PC-9 (cell line): Measurements from ENCODE around the gene TMEM87A. TPM values are rescaled to one million over a fixed set of nuclear protein-coding genes. Genes with fewer than 3 reads are reported as not detected.
"Not testable (repeated sequence)": the region's sequence is repeated elsewhere in the genome, so short reads cannot be mapped to it uniquely, and the experiment has no call there.

Experiments used
- Bru-seq: library from RNA; stranded (reverse); fragments of 400-500 nt; gene quantifications from one replicate; lab custom pipeline; 2021; lab: Mats Ljungman, UMichigan
- BruChase-seq, 2 experiments: library from RNA; stranded (reverse); fragments of 400-500 nt; gene quantifications; one replicate each; lab custom pipeline; 2021; lab: Mats Ljungman, UMichigan
- BruUV-seq: library from RNA; stranded (reverse); fragments of 400-500 nt; replicated peaks from 2 replicates; lab custom pipeline; 2021; lab: Mats Ljungman, UMichigan
- CTCF ChIA-PET: fragments of 300-600 bp; sonication (Branson Sonifier 250); formaldehyde crosslinking; loops from one replicate; lab custom pipeline; 2022; ENCODE audit warnings: antibody characterized with exemption; lab: Charles Lee
- POLR2A ChIA-PET: fragments of 300-600 bp; sonication (Branson Sonifier 250); formaldehyde crosslinking; loops from one replicate; lab custom pipeline; 2022; ENCODE audit warnings: antibody characterized with exemption; ENCODE audit not compliant: unreplicated experiment; lab: Charles Lee
- DNase-seq, 2 experiments: peaks; one replicate each; pipeline versions ENCODE4 v3.0.0 to v3.0.0-alpha.2; 2015 to 2022; ENCODE audit warnings: mixed read lengths in 1 of 2
- H2AFZ ChIP-seq: fragments of 200-600 bp; sonication (generic); 2 replicates; pipeline ENCODE4 v1.8.1; 2017; ENCODE audit warnings: antibody characterized with exemption
- H3F3A ChIP-seq: fragments of 200-600 bp; sonication (generic); 2 replicates; pipeline ENCODE4 v1.8.1; 2017; ENCODE audit warnings: antibody characterized with exemption, mild to moderate bottlenecking, low read depth; ENCODE audit not compliant: insufficient read depth
- H3K27ac ChIP-seq: fragments of 200-600 bp; sonication (generic); 2 replicates; pipeline ENCODE4 v1.6.1; 2016; ENCODE audit warnings: mixed run types
- H3K27me3 ChIP-seq: fragments of 200-600 bp; sonication (generic); 2 replicates; pipeline ENCODE4 v1.6.1; 2016; ENCODE audit warnings: low read depth, mixed run types; ENCODE audit not compliant: insufficient read depth
- H3K36me3 ChIP-seq: fragments of 200-600 bp; sonication (generic); 2 replicates; pipeline ENCODE4 v1.6.1; 2016; ENCODE audit warnings: low read depth, mixed run types
- H3K4me1 ChIP-seq: fragments of 200-600 bp; sonication (generic); replicated peaks from 2 replicates; pipeline ENCODE4 v1.6.1; 2016; ENCODE audit warnings: mixed run types; ENCODE audit not compliant: insufficient read depth
- H3K4me2 ChIP-seq: fragments of 200-600 bp; sonication (generic); 2 replicates; pipeline ENCODE4 v1.6.1; 2017; ENCODE audit warnings: mixed run types
- H3K4me3 ChIP-seq: fragments of 200-600 bp; sonication (generic); 2 replicates; pipeline ENCODE4 v1.6.1; 2016; ENCODE audit warnings: mixed run types
- H3K79me2 ChIP-seq: fragments of 200-600 bp; sonication (generic); 2 replicates; pipeline ENCODE4 v1.6.1; 2017; ENCODE audit warnings: low read depth, mixed run types
- H3K9me2 ChIP-seq: fragments of 200-600 bp; sonication (generic); 2 replicates; pipeline ENCODE4 v1.8.1; 2017; ENCODE audit warnings: mild to moderate bottlenecking; ENCODE audit not compliant: insufficient read depth
- H3K9me3 ChIP-seq: fragments of 200-600 bp; sonication (generic); 2 replicates; pipeline ENCODE4 v1.8.1; 2016; ENCODE audit warnings: low read depth; ENCODE audit not compliant: insufficient read depth
- H4K20me1 ChIP-seq: fragments of 200-600 bp; sonication (generic); 2 replicates; pipeline ENCODE4 v1.8.1; 2017; ENCODE audit not compliant: insufficient read depth
- EZH2 ChIP-seq: fragments of 200-600 bp; sonication (generic); IDR thresholded peaks from 2 replicates; pipeline ENCODE4 v1.8.0; 2017; ENCODE audit warnings: antibody characterized with exemption, low read depth
- intact Hi-C: fragments of 100-400 bp; cut with micrococcal nuclease; formaldehyde crosslinking; loops from one replicate; pipeline ENCODE4 v1.10.0; 2022; ENCODE audit not compliant: unreplicated experiment
- long read RNA-seq: library from polyadenylated mRNA; stranded (forward); transcript quantifications from one replicate; pipeline ENCODE4 v2.0.0, GENCODE V29; 2022
- total RNA-seq: library from RNA; stranded (reverse); gene quantifications from 2 replicates; pipeline ENCODE4 v1.2.3, GENCODE V29; 2021
- TF ChIP-seq, protein P1 (sequence below): fragments of 200-600 bp; sonication (generic); conservative IDR thresholded peaks from 2 replicates; pipeline ENCODE4 v1.6.1; 2017; ENCODE audit warnings: mixed run types, antibody characterized with exemption, mild to moderate bottlenecking, moderate library complexity

Gene TMEM87A
- total RNA-seq (43.9 and 45.1 TPM in 2 replicates), Bru-seq, nascent RNA (percentile 90 among the genes with signal in this experiment), BruChase-seq, experiment 1, labeled RNA remaining after a 2-hour chase (percentile 85 among the genes with signal in this experiment), BruChase-seq, experiment 2, labeled RNA remaining after a 6-hour chase (percentile 87 among the genes with signal in this experiment)
- long read RNA-seq, transcript TMEM87A-202 (20 exons, 3,109 nt), result major isoform, 36 of 94 reads
- long read RNA-seq, partial matches to known transcripts, result 5 of 94 reads
- long read RNA-seq, other reads (novel, unspliced or antisense), result 48 of 94 reads

DNA sequence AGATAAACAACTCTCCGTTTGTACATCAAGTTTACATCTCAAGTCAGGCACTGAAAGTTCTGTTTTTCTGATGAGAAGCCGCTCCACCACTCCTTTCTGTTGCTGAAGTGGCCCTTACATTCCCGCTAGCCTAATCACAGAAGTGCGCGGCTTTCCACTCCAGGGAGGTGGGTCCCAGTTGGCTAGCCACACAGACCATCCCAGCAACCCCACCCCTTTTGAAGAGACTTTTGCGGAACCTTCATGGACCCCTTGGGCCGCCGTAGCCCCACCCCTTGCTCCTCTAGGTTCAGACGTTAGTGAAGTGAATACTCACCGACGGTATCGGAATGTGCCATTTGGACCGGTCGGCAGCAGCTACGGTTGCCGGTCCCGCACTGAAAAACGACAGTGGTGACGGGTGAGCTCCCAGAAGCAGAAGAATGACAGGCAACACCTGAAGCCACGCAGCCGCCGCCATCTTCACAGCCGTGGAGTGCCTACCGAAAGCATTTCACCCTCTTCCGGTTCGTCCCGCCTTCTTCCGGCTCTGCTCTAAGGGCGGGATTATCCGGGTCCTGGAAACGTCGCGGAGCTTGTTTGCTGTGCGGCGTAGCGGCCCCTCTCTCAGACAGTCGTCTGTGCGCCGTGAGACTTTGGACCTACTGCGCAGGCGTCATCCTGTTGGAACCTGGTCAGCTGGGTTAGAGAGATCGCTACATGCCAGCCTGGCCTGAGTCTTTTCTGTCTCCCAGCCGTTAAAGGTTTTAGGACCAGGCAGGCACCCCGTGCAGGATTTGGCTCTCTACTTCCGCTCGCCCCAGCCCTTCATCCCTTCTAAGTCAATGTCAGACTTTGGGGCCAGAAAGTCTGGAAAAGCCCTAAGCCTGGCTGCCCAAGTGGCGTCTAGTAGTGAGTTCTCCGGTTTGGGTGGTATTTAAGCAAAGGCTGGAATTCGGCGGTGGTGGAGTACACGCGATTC is at the start of gene TMEM87A, which contains the start of gene GANC:
TMEM87A (minus strand) TSS at position 495 of the 961 bp plus-strand sequence; CDS start at position 460, 35 bp downstream.
GANC (plus strand) TSS at position 263 of the 961 bp plus-strand sequence. CDS start 1,281 bp downstream, outside the sequence.
- TSS peak; percentile 78 for BruUV-seq
- H4K20me1 ChIP-seq, result peaks cover 7% of the 10 kb centered on the region; the same call in 1 of the 2 replicates
- H2AFZ ChIP-seq, result peak within 1 kb of the TSS; percentile 78
- no peaks in the 10 kb centered on the region for H3K9me2 ChIP-seq
- peak; percentile 91 to 95 for DNase-seq
- H3K4me3 ChIP-seq, result peak within 1 kb of the TSS; percentile 74
- peaks cover 16% of the 10 kb centered on the region; the same call in 1 of the 2 replicates for H3F3A ChIP-seq
- ChIA-PET POLR2A (interaction anchor here (0.5 to 1.2 kb wide), 8 partner anchors 13 to 1168 kb away, joined by 3 to 4 read pairs (median 3); partner anchors contain the start of gene OIP5), CTCF (interaction anchor here (1.3 kb wide), 1 partner anchor 112 kb away, joined by 3 read pairs; no protein-coding TSS in a partner anchor)
- no peaks in the 10 kb centered on the region for H3K27me3 ChIP-seq
- no peaks in the 10 kb centered on the region for H3K9me3 ChIP-seq
- no peak for TF ChIP-seq EZH2
- TF ChIP-seq, protein P1, sequence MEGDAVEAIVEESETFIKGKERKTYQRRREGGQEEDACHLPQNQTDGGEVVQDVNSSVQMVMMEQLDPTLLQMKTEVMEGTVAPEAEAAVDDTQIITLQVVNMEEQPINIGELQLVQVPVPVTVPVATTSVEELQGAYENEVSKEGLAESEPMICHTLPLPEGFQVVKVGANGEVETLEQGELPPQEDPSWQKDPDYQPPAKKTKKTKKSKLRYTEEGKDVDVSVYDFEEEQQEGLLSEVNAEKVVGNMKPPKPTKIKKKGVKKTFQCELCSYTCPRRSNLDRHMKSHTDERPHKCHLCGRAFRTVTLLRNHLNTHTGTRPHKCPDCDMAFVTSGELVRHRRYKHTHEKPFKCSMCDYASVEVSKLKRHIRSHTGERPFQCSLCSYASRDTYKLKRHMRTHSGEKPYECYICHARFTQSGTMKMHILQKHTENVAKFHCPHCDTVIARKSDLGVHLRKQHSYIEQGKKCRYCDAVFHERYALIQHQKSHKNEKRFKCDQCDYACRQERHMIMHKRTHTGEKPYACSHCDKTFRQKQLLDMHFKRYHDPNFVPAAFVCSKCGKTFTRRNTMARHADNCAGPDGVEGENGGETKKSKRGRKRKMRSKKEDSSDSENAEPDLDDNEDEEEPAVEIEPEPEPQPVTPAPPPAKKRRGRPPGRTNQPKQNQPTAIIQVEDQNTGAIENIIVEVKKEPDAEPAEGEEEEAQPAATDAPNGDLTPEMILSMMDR, result no peak
- H3K36me3 ChIP-seq, result no peaks in the 10 kb centered on the region
- peaks cover 52% of the 10 kb centered on the region for H3K79me2 ChIP-seq
- intact Hi-C loops, result loop anchor here (10.0 kb wide), 1 partner anchor 112 kb away; no protein-coding TSS in a partner anchor
- H3K4me1 ChIP-seq, result peaks cover 33% of the 10 kb centered on the region
- peak within 1 kb of the TSS; percentile 85 for H3K4me2 ChIP-seq
- peak within 1 kb of the TSS; percentile 84 for H3K27ac ChIP-seq

DNA sequence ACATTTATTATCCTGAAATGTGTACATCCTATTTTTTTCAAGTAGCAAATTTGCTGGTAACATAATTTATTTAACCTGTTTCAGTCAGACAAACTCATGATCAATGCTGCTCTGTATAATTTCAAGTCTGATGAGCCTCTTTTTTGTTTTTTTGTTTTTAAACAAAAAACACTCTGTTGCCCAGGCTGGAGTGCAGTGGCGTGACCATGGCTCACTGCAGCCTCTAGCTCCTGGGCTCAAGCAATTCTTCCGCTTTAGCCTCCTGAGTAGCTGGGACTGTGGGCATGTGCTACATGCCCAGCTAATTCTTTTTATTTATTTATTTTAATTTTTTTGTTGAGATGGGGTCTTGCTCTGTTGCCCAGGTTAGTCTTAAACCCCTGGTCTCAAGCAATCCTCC is 46.0 kb upstream of the TMEM87A start:
- H3K36me3 ChIP-seq, result no peaks in the 10 kb centered on the region
- ChIA-PET POLR2A (no interaction called here), CTCF (no interaction called here)
- no peaks in the 10 kb centered on the region for H3K79me2 ChIP-seq
- no peak overlapping the region for H3K4me3 ChIP-seq
- no peaks in the 10 kb centered on the region for H3K27me3 ChIP-seq
- H2AFZ ChIP-seq, result no peak overlapping the region
- no peaks in the 10 kb centered on the region for H3K9me3 ChIP-seq
- H4K20me1 ChIP-seq, result no peaks in the 10 kb centered on the region
- DNase-seq, result no peak
- H3K4me2 ChIP-seq, result no peak overlapping the region
- intact Hi-C loops, result no loop called here
- TF ChIP-seq, protein P1, result no peak
- TF ChIP-seq EZH2, result no peak
- peaks cover 13% of the 10 kb centered on the region for H3K4me1 ChIP-seq
- H3K9me2 ChIP-seq, result no peaks in the 10 kb centered on the region
- BruUV-seq, result no TSS peak
- no peaks in the 10 kb centered on the region for H3F3A ChIP-seq
- no peak overlapping the region for H3K27ac ChIP-seq

GRCh38 chr15:42316282-42316805 is 43.1 kb upstream of the TMEM87A start:
- H3K4me3 ChIP-seq, H3K4me2 ChIP-seq, H3K27me3 ChIP-seq, H3K27ac ChIP-seq, H3K9me3 ChIP-seq, DNase-seq, intact Hi-C loops, H4K20me1 ChIP-seq, H2AFZ ChIP-seq, CTCF ChIA-PET, BruUV-seq, H3F3A ChIP-seq, H3K4me1 ChIP-seq, H3K36me3 ChIP-seq, H3K9me2 ChIP-seq, POLR2A ChIA-PET, H3K79me2 ChIP-seq: not testable (repeated sequence)
